HG03354 (cell line): ENCODE data around the gene ANKS1B.

Source experiments
- ATAC-seq: cut with Tn5 transposase; IDR thresholded peaks from one replicate; pipeline ENCODE4 v1.9.1; 2021; ENCODE audit warnings: mild to moderate bottlenecking; ENCODE audit not compliant: unreplicated experiment, poor library complexity, severe bottlenecking

The ANKS1B gene

DNA sequence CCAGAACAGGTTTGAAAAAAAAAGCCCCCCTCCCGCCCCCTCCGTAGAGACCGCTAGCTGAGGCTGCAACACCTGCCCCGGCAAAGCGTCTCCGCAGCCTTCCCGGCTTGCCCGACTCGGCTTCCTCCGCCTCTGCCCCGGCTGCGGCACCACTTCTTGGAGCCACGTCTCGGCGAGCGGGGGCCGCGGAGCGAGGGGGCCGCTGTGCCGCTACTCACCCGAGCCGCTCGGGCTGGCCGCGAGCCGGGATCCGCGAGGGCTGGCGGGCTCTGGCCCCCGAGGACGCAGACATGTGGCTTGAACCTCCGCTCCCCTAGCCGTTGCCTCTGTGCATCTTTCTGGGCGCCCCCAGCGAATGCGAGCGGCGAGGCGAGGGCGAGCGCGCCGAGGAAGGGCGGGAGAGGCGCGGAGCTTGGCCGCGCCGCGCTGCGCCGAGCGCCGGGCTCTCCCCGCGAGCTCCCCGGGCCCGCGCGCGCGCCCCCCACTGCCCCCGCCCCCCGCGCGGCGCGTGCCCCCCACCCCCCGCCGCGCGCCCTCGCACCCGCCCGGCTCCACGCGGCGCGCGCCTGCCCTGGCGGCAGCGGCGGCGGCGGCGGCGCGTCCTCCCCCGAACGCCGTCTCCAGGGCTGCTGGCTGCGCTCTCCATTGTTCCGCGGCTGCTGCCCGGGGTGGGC is 1090.2 kb downstream of the ANKS1B start:
- ATAC-seq = no peak

DNA sequence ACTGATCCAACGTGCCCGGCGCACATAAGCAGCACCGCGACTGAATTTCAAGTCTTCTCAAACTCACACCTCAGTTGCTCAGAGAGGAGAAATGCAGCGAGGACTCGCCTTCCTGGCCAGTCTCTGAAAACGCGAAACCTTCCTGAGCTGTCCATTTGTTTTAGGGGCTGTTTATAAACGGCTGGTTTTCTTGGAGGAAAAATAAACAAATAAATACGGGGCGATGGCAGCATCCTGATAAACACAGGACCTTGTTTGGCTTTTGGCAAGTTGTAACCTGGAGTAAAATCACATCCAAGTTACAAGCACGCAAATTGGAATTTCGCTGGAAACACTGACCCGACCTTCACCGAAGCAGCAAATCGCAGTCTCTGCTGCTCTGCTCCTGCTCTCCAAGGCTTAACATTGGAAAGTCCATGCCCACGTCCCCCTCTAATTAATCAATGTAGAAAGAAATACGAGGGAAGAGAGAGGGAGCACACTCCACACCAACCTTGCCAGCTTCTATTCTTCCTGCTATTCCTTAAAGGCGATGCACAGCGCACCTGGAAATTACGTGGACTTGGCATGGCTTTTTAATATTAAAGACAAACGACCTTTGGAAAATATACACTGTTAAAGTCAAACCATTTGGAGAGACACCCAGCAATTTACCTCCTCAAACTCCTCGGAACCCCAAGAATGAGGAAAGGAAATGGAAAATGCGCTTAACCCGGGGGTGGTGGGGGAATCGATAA is 1090.9 kb downstream of the ANKS1B start:
- ATAC-seq = no peak

DNA sequence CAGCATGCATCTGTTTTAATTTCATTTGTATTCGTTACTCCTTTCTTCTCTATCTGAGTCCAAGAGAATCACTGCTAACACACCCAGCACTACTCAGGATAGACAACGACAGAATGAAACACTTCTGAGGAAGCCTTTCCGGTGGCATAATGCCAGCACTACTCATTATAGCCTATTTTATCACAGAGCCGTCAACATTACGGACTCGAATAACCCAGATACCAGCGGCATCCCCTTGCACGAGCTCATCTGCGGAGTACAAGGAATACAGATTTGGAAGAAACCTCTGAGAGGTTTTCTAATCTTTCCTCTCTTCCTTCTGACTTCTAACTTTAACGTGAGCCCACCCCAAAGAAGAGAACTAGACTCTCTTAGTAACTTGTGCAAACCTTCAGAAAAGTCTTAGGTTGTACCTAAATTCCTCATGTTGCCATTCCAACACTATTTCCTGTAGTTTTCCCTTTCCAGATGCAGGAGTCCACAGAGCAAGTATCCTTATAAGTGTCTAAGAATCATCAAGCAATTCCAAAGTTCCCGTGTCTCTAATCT is 1091.5 kb downstream of the ANKS1B start:
- no peak for ATAC-seq

DNA sequence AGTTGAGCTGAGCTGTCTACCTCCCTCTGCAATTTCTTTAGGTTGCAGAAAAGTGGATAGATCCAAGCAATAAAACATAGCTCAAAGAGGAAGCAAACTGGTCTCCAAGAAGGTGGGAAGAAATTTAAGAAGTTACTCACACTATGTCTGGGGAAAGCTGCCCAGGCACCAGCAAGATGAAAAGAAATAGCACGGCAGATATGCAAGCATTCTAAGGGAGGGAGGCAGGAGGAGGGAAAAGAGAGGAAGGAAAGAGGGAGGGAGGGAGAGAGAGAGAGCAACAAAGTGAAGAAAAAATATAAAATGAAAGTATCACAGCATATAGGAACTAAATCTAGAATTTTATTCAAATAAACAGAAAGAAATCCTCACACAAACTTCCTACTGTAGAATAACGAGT is 1099.0 kb downstream of the ANKS1B start:
- no peak for ATAC-seq

DNA sequence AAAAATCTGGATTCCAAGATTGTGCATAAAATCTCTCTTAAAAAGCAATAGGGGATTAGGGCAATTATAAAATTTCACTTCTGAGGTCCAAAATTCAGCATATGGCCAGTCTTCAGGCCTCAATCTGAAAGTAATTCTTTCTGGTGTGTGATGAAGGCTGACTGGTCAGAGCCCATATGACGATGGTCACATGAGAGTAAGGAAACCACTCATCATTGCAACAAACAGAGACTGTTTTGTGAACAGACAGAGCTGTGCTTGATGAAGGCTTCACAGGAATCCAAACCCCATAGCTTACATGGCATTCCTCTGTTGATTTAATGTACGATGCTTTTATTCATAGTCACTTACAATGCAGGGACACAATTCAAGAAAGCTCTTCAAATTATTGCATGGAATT is 1101.5 kb downstream of the ANKS1B start:
- no peak for ATAC-seq

DNA sequence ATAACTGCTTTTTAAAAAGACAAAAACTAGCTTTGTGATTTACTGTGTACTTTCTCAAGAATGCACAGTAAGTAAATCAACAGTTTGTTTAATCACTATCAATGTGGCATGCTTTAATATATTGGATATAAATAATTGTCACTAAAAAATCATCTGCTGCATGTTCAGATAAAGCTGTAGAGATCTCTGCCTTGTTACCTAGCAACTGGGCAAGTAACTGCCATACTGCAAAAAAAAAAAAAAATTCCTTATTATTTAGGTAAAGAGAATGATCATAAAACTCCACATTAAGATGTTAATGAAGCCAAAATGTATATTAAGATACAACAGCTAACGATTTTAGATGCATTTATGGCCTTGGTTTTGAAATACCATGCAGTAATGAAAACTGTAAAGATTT is 1102.2 kb downstream of the ANKS1B start:
- no peak for ATAC-seq

DNA sequence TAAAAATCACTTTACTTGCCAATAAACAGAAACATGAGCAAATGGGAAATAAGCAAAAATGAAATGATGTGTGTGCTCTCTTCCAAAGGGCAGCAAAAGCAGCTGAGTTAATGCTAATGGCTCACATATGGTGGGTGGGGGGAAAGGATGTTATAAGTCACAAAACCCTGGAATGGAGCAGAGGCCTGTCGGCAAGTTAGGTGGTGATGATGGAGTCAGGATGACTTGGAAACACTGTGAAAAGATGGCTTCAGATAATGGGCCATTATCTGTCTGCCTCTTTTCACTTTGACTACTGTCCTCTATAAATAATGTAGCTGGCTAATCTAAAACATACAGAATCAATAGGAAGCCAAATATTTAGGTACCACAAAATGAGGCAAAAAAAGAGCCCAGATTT is 1111.0 kb downstream of the ANKS1B start:
- ATAC-seq = no peak

DNA sequence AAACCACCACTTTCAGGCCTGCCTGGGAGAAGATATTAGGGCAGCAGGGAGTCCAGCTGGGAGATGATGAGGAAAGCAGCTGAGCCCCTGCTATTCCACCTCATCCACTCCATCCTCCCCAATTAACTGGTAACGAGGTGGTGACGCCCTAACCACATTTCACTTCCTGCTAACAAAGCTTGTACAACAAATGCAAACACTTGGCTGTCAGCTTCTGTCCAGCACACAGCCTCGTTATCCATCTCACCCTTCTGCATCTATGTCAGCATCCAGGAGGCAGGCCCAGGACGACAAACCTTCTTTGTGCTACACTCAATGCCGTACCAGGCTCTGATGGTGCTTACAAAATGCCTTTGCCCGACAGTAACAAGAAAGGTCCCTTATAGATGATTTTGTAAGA is 1114.2 kb downstream of the ANKS1B start:
- no peak for ATAC-seq

DNA sequence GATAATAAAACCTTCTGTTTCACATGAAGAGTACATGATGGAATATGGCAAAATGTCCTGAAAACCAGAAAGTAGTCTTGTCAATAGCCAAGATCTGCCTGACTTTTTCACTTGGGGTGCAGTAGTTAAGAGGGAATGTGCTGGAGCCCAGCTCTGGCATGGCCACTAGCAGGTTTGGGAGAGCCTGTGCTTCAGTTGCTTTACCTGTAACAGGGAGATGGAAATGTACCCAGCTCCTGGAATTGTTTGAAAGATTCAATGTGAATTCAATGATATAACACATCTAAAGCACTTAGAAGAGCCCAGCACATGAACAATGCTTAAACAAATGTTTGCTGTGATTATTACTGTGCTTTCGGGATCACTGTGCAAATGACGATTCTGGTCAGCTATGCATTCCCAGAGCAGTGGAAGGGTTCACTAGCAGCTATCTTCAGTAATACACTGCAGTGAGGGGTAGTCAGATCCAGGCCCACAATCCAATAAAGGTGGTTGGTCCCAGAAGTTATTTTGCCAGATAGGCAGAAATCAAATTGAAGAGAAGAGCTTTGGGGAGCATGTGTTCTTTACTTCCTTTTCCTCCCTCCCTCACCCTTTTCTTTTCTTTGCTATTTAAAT is 1114.7 kb downstream of the ANKS1B start:
- ATAC-seq = no peak

DNA sequence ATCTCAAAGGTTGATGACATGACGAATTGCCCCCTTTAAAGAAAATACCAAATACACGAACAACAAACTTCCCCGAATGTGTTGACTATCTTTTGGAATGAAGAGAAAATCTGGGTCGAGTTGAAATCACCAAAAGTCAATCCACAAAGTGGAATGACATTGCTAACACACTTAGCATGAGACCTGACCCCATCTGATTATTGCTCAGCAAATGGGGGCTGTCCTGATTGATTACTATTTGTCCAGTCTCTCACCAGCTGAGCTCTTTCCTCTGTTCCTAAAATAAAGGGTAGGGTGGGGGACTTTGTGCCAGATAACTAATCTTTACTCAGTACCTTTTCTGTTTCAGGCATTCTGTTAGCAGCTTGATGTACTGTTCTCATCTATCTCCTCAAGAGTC is 1116.2 kb downstream of the ANKS1B start:
- no peak for ATAC-seq

DNA sequence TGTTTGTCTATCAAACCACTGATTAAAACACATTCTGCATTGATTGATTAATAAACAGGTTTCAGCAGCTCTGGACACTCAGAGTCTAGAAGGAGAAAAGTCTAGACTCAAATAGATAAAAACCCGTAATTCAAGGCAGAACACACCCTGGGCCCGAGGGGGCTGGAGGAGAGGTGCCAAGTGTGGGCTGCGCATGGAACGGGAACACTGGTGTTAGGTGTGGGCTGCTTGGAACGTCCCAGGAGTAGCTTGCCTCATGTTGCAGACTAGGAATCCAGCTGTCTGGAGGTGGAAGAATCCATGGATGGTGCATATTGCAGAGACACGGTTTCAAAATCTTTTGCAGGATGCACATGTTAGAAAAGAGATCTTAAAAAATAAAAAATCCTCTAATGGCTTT is 1116.7 kb downstream of the ANKS1B start:
- ATAC-seq = no peak

DNA sequence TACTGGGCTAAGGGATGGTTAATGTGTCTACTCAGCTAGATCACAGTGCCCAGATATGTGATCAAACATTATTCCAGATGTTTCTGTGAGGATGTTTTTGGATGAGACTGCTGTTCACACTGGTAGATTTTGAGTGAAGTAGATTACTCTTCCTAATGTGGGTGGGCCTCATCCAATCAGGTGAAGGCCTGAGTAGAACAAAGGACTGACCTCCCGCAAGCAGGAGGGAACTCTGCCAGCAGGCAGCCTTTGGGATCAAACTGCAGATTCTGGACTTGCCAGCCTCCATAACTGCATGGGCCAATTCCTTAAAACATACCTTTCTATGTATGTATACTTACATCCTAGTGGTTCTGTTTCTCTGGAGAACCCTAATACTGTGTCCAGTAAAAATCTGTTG is 1120.4 kb downstream of the ANKS1B start:
- ATAC-seq = no peak

DNA sequence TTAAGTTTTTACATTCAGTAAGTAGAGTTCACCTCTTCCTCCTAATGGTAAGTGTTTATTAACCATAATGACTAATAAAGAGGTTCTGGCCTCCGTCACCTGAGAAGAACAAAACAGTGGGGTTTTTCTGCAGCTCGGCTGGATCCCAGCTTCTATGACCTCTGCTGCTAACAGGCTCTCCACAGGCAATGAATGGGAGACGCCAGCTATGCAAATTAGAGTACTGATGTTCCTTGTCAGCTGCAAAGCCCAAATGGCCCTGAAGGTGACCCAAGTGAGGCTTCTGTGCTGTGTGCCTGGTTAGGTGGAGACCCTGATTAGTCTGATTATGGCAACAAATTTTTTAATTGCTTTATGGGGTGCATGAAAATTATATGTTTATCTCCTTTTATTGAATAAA is 1121.6 kb downstream of the ANKS1B start:
- ATAC-seq = no peak

DNA sequence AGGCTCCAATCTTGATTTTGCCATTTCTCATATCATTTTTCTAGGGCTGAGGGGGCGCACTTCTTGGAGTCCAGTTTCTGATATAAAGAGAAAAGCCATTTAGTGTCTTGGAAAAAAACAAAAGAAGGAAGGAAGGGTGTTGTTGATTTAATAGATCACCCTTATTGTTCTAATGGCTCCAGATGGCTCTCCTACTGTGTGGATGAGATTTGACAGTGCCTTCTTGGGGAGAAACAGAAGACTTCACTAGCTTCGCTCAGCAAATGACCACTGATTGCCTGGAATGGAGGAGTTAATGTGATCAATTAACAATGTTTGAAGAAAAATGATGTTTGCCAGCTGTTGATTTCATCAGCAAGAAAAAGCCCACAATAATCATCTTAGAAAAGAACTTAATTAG is 1123.5 kb downstream of the ANKS1B start:
- no peak for ATAC-seq

DNA sequence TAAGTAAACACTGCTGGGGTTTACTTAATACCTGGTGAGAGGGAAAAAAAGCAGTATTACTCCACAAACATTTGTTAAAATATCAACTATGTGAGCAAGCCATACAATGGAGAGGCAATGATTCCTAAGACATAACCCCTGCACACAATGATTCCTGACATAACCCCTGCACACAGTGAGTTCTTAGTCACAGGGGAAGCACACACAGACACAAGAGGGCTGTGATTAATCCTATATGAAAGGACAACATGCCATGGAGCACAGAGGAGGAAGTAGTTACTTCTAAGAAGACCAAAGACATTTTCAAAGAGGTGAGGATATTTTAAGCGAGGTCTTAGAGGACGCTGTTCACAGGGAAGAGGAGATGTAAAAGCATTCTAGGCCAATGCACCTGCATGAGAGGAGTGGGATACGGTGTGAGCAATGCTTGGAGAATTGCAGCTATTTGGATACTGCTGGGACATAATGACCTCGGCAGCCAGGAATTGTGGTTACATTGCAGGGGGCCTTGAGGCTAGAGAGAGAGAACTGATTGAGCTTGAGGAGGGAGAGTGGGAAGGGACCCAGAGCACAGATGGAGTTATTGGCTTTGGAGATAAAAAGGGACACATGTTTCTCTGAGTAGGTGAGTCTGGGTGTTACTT is 1127.7 kb downstream of the ANKS1B start:
- no peak for ATAC-seq

DNA sequence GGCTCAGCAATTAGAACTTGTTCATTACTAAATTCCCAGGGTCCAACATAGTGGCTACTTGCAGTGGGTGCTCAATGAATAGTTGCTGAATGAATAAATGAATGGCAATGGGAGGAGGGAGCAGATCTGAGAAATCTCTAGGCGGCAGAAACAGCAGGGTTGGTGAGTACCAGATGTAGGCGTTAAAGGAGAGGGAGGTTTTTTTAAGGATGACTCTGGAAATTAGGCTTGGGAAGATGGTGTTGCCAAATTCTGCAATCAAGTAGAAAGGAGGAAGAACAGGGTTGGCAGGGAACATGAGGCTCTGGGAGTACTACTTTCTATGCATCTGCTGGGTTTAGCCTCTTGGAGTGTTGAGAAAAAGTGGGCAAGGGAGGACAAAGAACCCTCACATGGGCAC is 1132.6 kb downstream of the ANKS1B start:
- ATAC-seq = no peak

DNA sequence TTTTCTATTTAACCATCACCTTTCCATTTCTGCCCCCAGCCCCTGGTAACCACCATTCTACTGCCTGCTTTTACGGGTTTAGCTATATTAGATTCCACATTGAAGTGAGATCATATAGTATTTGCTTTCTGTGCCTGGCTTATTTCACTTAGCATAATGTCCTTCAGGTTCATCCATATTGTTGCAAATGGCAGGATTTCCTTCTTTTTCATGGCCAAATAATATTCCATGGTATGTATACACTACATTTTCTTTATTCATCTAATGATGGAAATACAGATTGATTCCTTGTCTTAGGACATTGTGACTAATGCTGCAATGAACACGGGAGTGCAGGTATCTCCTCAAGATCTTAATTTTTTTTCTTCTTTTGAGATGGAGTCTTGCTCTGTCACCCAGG is 1137.5 kb downstream of the ANKS1B start:
- ATAC-seq = no peak

DNA sequence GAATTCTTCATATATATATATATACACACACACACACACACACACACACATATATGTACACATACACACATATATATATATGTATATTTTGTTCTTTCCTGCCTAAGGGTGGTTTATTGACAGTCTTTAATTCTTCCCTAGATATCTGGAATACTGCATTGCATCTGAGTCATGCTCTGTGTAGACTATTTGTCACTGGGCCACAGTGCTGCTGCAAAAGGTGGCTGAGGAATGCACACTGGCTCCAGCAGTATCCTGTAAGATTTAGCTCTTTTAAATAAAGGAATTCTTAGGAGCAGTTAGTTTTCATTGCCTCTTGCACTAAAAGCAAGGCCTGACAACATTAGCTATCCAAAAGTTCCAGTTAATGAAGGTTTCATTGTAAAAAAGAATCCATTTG is 1138.8 kb downstream of the ANKS1B start:
- no peak for ATAC-seq

DNA sequence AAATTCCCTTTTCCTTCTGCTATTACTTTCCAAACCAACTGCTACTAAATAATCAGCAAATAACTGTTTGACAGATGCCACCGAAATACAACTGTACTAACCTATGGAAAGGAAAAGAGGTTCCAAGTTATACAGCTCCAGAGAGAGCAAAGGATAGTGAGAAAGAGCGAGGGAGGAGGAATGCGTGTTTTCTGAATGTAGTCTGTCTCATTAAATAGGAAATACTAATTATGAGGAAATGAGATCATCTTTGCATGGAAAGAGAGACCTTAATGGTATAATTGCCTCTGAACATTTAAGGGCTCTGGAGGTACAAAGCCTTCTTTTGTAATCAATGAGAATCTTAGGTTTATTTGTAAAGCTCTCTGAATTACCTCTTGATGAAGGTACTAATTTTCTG is 1144.4 kb downstream of the ANKS1B start:
- ATAC-seq = no peak

DNA sequence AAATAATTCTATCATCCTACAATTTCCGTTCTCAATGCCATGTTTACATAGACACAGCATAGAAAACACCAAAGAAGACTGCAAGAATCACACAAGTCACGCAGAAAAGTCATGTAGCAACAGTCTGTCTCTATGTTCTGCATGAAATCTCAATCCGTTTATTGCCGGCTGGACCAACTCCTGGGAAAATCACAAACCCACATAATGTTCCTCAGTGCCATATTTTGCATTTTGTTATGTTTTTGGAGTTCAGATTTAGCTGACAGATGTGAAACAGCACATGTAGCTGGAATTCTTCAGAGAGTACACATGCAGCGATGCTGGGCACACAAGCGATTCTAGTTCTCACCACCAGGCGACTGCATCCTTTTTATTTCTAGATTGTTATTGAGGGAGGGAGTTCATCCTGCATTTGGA is 1146.5 kb downstream of the ANKS1B start:
- ATAC-seq = no peak
